Skeletal muscle tissue (tissue), 4 donors: ENCODE data around the gene LDLRAP1. TPM values are rescaled to one million over a fixed set of nuclear protein-coding genes. Genes with fewer than 3 reads are reported as not detected.

Experiments used
- H3K27ac ChIP-seq: one replicate; pipeline ENCODE4 v1.7.0; 2013; ENCODE audit warnings: mild to moderate bottlenecking, low read depth, low read length, inconsistent platforms
- H3K27me3 ChIP-seq, 3 donors: one replicate each; pipeline ENCODE4 v1.7.0; 2013; ENCODE audit warnings: low read length in 3 of 3; ENCODE audit not compliant: control insufficient read depth in 3 of 3, insufficient read depth in 3 of 3
- H3K36me3 ChIP-seq, 3 donors: one replicate each; pipeline ENCODE4 v1.7.0; 2013; ENCODE audit warnings: low read length in 3 of 3; ENCODE audit not compliant: control insufficient read depth in 3 of 3, insufficient read depth in 3 of 3
- H3K4me1 ChIP-seq, 3 donors: one replicate each; pipeline ENCODE4 v1.7.0; 2013; ENCODE audit warnings: low read length in 3 of 3, mild to moderate bottlenecking in 3 of 3; ENCODE audit not compliant: control insufficient read depth in 3 of 3, insufficient read depth in 3 of 3
- H3K4me3 ChIP-seq, 3 donors: one replicate each; pipeline ENCODE4 v1.7.0; 2013; ENCODE audit warnings: low read length in 3 of 3
- H3K9ac ChIP-seq, 3 donors: one replicate each; pipeline ENCODE4 v1.7.0; 2013; ENCODE audit warnings: low read length in 3 of 3, mild to moderate bottlenecking in 3 of 3, moderate library complexity in 2 of 3, low read depth in 1 of 3
- H3K9me3 ChIP-seq, 3 donors: one replicate each; pipeline ENCODE4 v1.7.0; 2013; ENCODE audit warnings: low read length in 3 of 3; ENCODE audit not compliant: control insufficient read depth in 3 of 3
- total RNA-seq: library from RNA; depleted of rRNA; stranded (reverse); fragments of >200 nt; gene quantifications from one replicate; pipeline ENCODE4 v1.2.3, GENCODE V29; 2014
- donor health status: Osteomylitis.

The LDLRAP1 gene
- total RNA-seq, 1 donor from 2014 or later, result 4.7 TPM

DNA sequence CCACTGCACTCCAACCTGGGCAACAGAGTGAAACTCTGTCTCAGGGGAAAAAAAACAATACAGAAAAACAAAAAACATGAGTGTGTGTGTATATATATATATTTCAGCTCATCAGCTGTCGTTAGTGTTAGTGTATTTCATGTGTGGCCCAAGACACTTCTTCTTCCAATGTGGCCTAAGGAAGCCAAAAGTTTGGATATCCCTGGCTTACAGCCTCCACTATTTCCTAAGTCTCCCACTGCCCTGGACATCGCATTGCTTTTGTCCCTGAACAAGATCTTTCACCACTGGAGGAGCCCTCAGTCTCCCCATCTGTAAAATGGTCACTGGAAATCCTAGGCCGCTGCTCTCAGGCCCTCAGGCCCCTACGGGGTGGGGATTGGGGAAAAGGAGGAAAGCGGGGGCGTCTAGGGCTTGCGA is 391 bp upstream of the LDLRAP1 start:
- H3K4me1 ChIP-seq, result peaks cover 19 to 28% (median 26%) of the 10 kb centered on the region in 3 donors
- peak overlapping the region; percentile 75 for H3K27ac ChIP-seq
- H3K9ac ChIP-seq, result peak overlapping the region in 1 of 3 donors; percentile 71
- peak overlapping the region; percentile 33 to 84 (median 77) for H3K4me3 ChIP-seq
- H3K9me3 ChIP-seq, result no peaks in the 10 kb centered on the region
- no peaks in the 10 kb centered on the region for H3K27me3 ChIP-seq
- H3K36me3 ChIP-seq, result peaks cover 0 to 2% (median 0%) of the 10 kb centered on the region in 3 donors

DNA sequence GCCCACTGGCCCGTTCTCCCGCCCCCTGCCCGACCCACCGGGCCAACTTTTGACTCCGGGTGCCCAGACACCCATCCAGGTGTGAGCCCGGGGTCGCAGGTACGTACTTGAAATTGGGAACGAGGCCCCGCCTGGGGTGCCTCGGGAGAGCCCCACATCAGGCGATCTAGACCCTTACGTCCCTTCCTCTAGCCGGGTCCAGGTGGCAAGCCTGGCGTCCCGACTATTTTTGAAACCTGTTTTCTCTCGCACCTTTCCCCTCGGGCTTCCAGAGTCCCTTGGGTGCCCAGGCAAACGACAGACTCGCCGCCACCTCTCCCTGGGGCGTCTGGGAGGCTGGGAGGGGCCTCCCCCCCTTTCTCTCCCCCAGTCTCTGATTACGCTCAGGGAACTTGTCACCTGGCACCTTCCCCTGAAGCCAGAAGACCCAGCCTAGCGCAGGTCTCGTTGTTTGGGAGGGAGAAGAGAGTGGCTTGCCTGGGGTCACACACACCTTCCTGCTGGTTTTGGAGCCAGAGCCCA is 898 bp downstream of the LDLRAP1 start:
- Histone ChIP-seq H3K4me3 (peak overlapping the region; percentile 72 to 84 (median 77)), H3K27me3 (no peaks in the 10 kb centered on the region), H3K4me1 (peaks cover 30 to 40% (median 37%) of the 10 kb centered on the region in 3 donors), H3K9me3 (no peaks in the 10 kb centered on the region), H3K9ac (peak overlapping the region; percentile 82 to 91 (median 88)), H3K27ac (peak overlapping the region; percentile 75), H3K36me3 (peaks cover 0 to 2% (median 0%) of the 10 kb centered on the region in 3 donors)

DNA sequence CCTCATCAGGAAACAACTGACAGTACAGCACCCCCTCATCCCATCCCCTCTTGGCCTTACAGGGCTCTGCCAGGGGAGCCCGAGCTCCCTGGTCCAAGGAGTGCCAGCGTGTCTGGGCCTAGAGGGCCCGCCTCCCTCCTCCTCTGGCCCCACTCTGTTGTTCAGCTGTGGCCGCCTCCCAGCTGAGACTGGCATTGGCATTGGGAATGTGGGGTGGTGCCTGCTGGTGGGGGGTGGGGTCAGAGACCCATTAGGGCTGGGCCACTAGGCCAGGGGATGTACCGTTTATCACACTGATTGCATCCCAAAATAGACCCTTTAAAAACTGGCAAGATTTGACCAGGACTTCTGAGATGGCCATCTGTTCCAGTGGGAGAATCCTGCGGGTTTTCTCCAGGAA is 1.4 kb downstream of the LDLRAP1 start:
- H3K36me3 ChIP-seq, result peaks cover 0 to 2% (median 0%) of the 10 kb centered on the region in 3 donors
- peak overlapping the region; percentile 72 to 84 (median 77) for H3K4me3 ChIP-seq
- H3K4me1 ChIP-seq, result peaks cover 36 to 45% (median 43%) of the 10 kb centered on the region in 3 donors
- no peaks in the 10 kb centered on the region for H3K9me3 ChIP-seq
- peak overlapping the region; percentile 82 to 91 (median 88) for H3K9ac ChIP-seq
- H3K27ac ChIP-seq, result peak overlapping the region; percentile 75
- no peaks in the 10 kb centered on the region for H3K27me3 ChIP-seq

DNA sequence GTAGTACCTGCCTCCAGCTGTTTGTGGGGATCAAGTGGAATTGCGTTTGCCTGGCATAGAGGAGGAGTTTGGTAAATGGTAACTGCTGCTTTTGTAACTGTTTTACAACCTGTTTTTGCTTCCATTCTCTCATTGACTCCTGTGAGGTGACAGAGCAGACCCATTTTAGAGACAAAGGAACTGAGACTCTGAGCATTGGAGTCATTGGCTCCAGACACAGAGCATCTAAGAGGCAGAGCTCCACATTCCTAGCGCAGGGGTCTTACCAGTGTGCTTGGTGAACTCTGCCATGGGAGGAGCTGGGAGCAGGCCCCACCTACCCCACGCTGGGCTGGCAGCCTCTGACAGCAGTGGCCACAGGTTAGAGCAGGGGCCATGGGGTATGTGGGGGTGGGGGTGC is 2.4 kb downstream of the LDLRAP1 start:
- Histone ChIP-seq H3K27ac (no peak overlapping the region), H3K27me3 (no peaks in the 10 kb centered on the region), H3K4me3 (no peak overlapping the region), H3K4me1 (peaks cover 44 to 55% (median 52%) of the 10 kb centered on the region in 3 donors), H3K9me3 (no peaks in the 10 kb centered on the region), H3K9ac (peak overlapping the region; percentile 33 to 88 (median 53)), H3K36me3 (peaks cover 0 to 2% (median 0%) of the 10 kb centered on the region in 3 donors)

DNA sequence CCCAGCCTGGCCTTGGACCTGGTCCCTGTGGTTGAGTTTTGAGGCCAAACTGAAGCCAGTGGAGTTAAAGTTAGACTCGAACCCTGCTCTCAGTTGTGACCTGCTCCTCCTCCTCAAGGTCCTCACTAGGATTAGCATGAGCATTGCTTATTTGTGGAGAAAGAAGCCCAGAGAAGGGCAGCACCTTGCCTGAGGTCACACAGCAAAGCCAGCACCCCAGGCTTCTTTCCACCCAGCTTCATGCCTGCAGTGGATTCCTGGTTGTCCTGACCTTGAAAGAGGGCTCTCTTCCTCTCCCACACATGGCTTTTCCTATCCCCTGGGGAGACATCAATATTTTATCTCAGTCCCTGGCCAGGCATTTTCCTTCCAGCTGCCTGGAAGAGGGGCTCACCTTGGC is 2.8 kb downstream of the LDLRAP1 start:
- Histone ChIP-seq H3K4me3 (no peak overlapping the region), H3K9me3 (no peaks in the 10 kb centered on the region), H3K27ac (no peak overlapping the region), H3K27me3 (no peaks in the 10 kb centered on the region), H3K4me1 (peaks cover 48 to 59% (median 56%) of the 10 kb centered on the region in 3 donors), H3K36me3 (peaks cover 0 to 2% (median 0%) of the 10 kb centered on the region in 3 donors), H3K9ac (peak overlapping the region in 1 of 3 donors; percentile 25)

DNA sequence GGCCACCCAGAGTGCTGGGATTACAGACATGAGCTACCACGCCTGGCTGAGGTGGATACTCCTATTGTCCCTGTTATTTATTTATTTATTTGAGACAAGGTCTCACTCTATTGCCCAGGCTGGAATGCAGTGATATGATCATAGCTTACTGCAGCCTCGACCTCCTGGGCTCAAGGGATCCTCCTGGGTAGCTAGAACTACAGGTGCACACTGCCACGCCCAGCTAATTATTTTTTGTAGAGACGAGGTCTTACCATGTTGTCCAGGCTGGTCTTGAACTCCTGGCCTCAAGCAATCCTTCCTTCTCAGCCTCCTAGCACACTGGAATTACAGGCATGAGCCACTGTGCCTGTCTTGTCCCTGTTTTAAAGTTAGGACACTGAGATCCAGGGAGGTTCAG is 5.2 kb downstream of the LDLRAP1 start:
- Histone ChIP-seq H3K27me3 (no peaks in the 10 kb centered on the region), H3K9me3 (no peaks in the 10 kb centered on the region), H3K9ac (peak overlapping the region in 1 of 3 donors; percentile 82), H3K27ac (peak overlapping the region; percentile 86), H3K36me3 (peaks cover 0 to 2% (median 0%) of the 10 kb centered on the region in 3 donors), H3K4me1 (peaks cover 49 to 78% (median 77%) of the 10 kb centered on the region in 3 donors), H3K4me3 (no peak overlapping the region)

DNA sequence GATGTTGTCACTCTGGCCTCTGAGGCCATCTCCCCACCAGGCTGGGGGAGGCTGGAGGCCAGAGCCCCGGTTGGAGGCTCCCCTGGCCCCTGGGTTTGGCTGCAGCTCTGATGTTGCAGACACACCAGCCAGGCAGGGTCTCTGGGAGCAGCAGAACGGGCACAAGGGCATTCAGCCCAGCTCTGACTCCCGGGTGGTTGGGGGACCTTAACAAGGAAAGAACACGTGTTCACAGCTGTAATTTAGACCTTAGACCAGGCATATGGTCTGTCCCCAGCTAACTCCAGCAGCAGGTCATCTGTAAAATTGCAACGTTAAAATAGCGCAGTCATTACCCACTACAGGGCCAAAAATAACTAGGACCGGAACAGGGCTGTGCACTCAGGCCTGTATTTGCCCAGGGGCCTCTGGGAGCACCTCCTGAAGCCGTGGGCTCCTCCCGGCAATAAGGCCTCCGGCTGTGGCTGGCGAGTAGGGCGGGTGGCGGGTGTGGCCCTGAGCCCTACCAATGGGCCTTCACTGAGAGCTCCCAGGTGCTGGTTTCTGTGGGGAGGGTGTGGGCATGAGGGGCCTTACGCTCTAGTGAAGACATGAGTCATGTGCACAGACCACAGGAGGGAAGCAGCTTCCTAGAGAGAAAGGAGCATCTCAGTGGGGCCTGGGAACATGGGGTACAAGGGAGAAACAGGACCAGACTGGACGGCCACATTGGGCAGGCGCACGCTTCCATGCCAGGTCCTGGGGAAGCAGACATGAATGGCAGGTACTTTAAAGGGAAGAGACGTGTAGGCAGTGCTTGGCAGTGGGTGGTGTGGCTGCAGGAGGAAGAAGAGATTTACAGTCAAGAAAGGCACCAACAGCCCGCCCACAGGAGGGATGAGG is 6.1 kb downstream of the LDLRAP1 start:
- peak overlapping the region; percentile 63 to 82 (median 66) for H3K9ac ChIP-seq
- peak overlapping the region; percentile 86 for H3K27ac ChIP-seq
- peaks cover 50 to 84% (median 83%) of the 10 kb centered on the region in 3 donors for H3K4me1 ChIP-seq
- H3K4me3 ChIP-seq, result peak overlapping the region; percentile 27 to 54 (median 42)
- H3K27me3 ChIP-seq, result no peaks in the 10 kb centered on the region
- H3K36me3 ChIP-seq, result peaks cover 0 to 4% (median 0%) of the 10 kb centered on the region in 3 donors
- H3K9me3 ChIP-seq, result no peaks in the 10 kb centered on the region

DNA sequence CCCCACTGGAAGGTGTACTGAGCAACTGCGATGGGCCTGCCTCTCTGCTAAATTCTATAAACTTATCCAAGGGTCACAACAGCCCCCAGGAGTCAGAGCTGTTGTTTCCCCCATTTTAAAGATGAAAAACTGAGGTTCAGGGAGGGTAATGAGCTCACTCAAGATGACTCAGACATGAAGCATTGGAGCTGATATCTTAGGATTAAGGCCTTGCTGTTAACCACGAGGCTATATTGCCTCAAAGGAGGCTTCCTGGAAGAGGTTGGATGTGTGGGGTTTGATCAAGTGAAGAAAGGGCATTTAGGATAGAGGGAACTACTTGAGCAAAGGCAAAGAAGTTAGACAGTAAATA is 6.7 kb downstream of the LDLRAP1 start:
- peaks cover 50 to 84% (median 83%) of the 10 kb centered on the region in 3 donors for H3K4me1 ChIP-seq
- peak overlapping the region; percentile 86 for H3K27ac ChIP-seq
- H3K9ac ChIP-seq, result peak overlapping the region in 2 of 3 donors; percentile 66 to 82
- no peaks in the 10 kb centered on the region for H3K9me3 ChIP-seq
- H3K4me3 ChIP-seq, result peak overlapping the region in 2 of 3 donors; percentile 36 to 42
- peaks cover 0 to 4% (median 4%) of the 10 kb centered on the region in 3 donors for H3K36me3 ChIP-seq
- H3K27me3 ChIP-seq, result no peaks in the 10 kb centered on the region

DNA sequence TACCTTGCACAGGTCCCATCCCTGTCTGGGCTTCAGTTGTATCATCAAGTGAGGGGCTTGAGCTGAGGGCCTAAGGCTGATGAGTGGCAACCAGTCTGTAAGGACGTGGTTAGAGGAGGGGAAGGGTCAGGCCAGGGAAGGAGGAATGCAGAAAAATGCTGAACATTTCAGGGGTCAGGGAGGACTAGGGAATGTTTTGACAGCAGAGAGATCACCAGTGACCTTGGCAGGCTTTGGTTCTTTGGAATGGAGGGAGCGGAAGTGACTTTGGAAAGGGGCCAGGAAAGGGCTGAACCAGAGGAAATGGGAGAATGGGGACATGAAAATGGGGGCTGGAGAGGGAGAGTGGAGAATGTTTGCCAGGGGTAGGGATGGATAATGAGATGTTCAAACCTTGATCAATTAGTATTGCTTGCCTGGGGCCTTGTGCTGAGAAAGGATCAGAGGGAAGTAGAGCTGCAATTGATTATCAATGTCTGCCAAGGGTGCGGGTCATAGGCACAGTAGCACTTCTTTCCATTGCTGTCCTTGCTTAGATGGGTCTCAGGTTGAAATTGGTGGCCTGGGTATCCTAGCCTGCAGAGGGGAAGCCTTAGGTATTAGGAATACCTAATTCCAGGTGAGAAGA is 7.4 kb downstream of the LDLRAP1 start:
- Histone ChIP-seq H3K27ac (peak overlapping the region; percentile 86), H3K4me3 (peak overlapping the region in 1 of 3 donors; percentile 36), H3K4me1 (peaks cover 49 to 84% (median 84%) of the 10 kb centered on the region in 3 donors)

More for the DNA sequence above, 7.4 kb downstream of the LDLRAP1 start:
- H3K9ac ChIP-seq, result peak overlapping the region in 1 of 3 donors; percentile 1
- no peaks in the 10 kb centered on the region for H3K27me3 ChIP-seq
- peaks cover 4 to 5% (median 5%) of the 10 kb centered on the region in 3 donors for H3K36me3 ChIP-seq
- H3K9me3 ChIP-seq, result no peaks in the 10 kb centered on the region
